Neuronal stem cell (in vitro differentiated cells): ENCODE results near the gene ABCC1.

ENCODE experiments used
- DNase-seq: peaks from one replicate; pipeline ENCODE4 v3.0.0-alpha.2; 2013; ENCODE audit warnings: low spot score
- H2AFZ ChIP-seq: one replicate; pipeline ENCODE4 v1.6.1; 2013; ENCODE audit warnings: mild to moderate bottlenecking, low read length, inconsistent platforms
- H2AK5ac ChIP-seq: 2 replicates; pipeline ENCODE4 v1.6.1; 2013; ENCODE audit warnings: low read depth, mild to moderate bottlenecking, inconsistent platforms, low read length, moderate library complexity, mixed read lengths
- H2BK120ac ChIP-seq: 2 replicates; pipeline ENCODE4 v1.6.1; 2013; ENCODE audit warnings: low read depth, mild to moderate bottlenecking, inconsistent platforms, low read length, moderate library complexity, mixed read lengths
- H2BK12ac ChIP-seq: one replicate; pipeline ENCODE4 v1.6.1; 2013; ENCODE audit warnings: low read length, inconsistent platforms
- H2BK15ac ChIP-seq: 2 replicates; pipeline ENCODE4 v1.6.1; 2013; ENCODE audit warnings: mild to moderate bottlenecking, low read length, inconsistent platforms, mixed read lengths
- H2BK5ac ChIP-seq: one replicate; pipeline ENCODE4 v1.6.1; 2013; ENCODE audit warnings: inconsistent platforms, mild to moderate bottlenecking, low read length, moderate library complexity
- H3K14ac ChIP-seq: one replicate; pipeline ENCODE4 v1.6.1; 2013; ENCODE audit warnings: low read length, inconsistent platforms
- H3K18ac ChIP-seq: 2 replicates; pipeline ENCODE4 v1.6.1; 2013; ENCODE audit warnings: low read length, inconsistent platforms
- H3K23ac ChIP-seq: 2 replicates; pipeline ENCODE4 v1.6.1; 2013; ENCODE audit warnings: low read depth, mild to moderate bottlenecking, mixed read lengths, low read length, inconsistent platforms; ENCODE audit not compliant: poor library complexity
- H3K27ac ChIP-seq: replicated peaks from 3 replicates; pipeline ENCODE4 v1.5.1; 2013; ENCODE audit warnings: low read length, inconsistent platforms
- H3K27me3 ChIP-seq, 3 experiments: 2 replicates each; pipeline ENCODE4 v1.6.1; 2013; ENCODE audit warnings: low read length in 3 of 3, mild to moderate bottlenecking in 2 of 3, inconsistent platforms in 1 of 3, low read depth in 1 of 3, mixed read lengths in 1 of 3, moderate library complexity in 1 of 3; ENCODE audit not compliant: control insufficient read depth in 3 of 3, insufficient read depth in 3 of 3
- H3K36me3 ChIP-seq, 2 donors: replicated peaks in 1 of 2; 2 replicates each; pipeline ENCODE4 v1.6.1; 2013; ENCODE audit warnings: low read length in 2 of 2; ENCODE audit not compliant: control insufficient read depth in 2 of 2, insufficient read depth in 2 of 2
- H3K4ac ChIP-seq: 2 replicates; pipeline ENCODE4 v1.6.1; 2013; ENCODE audit warnings: inconsistent platforms, mild to moderate bottlenecking, low read length, moderate library complexity
- H3K4me1 ChIP-seq, 2 donors: 1 replicate in 1 of 2; 2 replicates in 1 of 2; pipeline ENCODE4 v1.6.1; 2013; ENCODE audit warnings: low read length in 2 of 2, low read depth in 1 of 2; ENCODE audit not compliant: control insufficient read depth in 2 of 2, insufficient read depth in 1 of 2
- H3K4me2 ChIP-seq: one replicate; pipeline ENCODE4 v1.6.1; 2013; ENCODE audit warnings: mild to moderate bottlenecking, low read length, inconsistent platforms; ENCODE audit not compliant: insufficient read depth, poor library complexity, severe bottlenecking
- H3K4me3 ChIP-seq, 2 donors: 2 replicates each; pipeline ENCODE4 v1.5.1; 2013; ENCODE audit warnings: low read length in 2 of 2, mild to moderate bottlenecking in 2 of 2, inconsistent platforms in 1 of 2, moderate library complexity in 1 of 2
- H3K79me1 ChIP-seq: one replicate; pipeline ENCODE4 v1.6.1; 2013; ENCODE audit warnings: low read depth, mild to moderate bottlenecking, inconsistent platforms, low read length, moderate library complexity
- H3K9ac ChIP-seq: one replicate; pipeline ENCODE4 v1.6.1; 2013; ENCODE audit warnings: mild to moderate bottlenecking, low read depth, low read length, inconsistent platforms; ENCODE audit not compliant: poor library complexity
- H3K9me3 ChIP-seq, 2 donors: replicated peaks in 1 of 2; 2 replicates each; pipeline versions ENCODE3 to v1.6.1; 2013; ENCODE audit warnings: low read length in 2 of 2, mild to moderate bottlenecking in 2 of 2, inconsistent platforms in 1 of 2, low read depth in 1 of 2, mixed read lengths in 1 of 2, moderate library complexity in 1 of 2; ENCODE audit not compliant: control insufficient read depth in 2 of 2, insufficient read depth in 1 of 2
- H4K8ac ChIP-seq: one replicate; pipeline ENCODE4 v1.6.1; 2013; ENCODE audit warnings: low read depth, mild to moderate bottlenecking, inconsistent platforms, low read length, moderate library complexity
- H4K91ac ChIP-seq: one replicate; pipeline ENCODE4 v1.6.1; 2013; ENCODE audit warnings: low read length, low read depth, mild to moderate bottlenecking, inconsistent platforms; ENCODE audit not compliant: poor library complexity
- WGBS, 2 donors: extraction: QIAGEN DNeasy Blood & Tissue Kit; methylation state at CpG; one replicate each; pipeline ENCODE4 v1.1.7; 2013; ENCODE audit warnings: missing lambda C conversion rate in 2 of 2, mixed read lengths in 1 of 2; ENCODE audit not compliant: insufficient read length in 2 of 2, insufficient replicate concordance in 1 of 2; ENCODE audit errors: extremely low coverage in 2 of 2; 5-methylcytosine and 5-hydroxymethylcytosine counted together

ABCC1 gene

GRCh38 chr16:16127469-16128116 is 178.2 kb downstream of the ABCC1 start:
- WGBS, 2 donors = no CpG with 5 or more reads among the region's 11 CpGs
- Histone ChIP-seq H3K4ac (no peak overlapping the region), H2BK5ac (no peak overlapping the region), H3K9me3 (peaks cover 6 to 7% of the 10 kb centered on the region in 2 donors), H3K9ac (peak overlapping the region; percentile 21), H3K14ac (no peak overlapping the region), H3K79me1 (peaks cover 6% of the 10 kb centered on the region), H2BK15ac (no peak overlapping the region), H3K4me1 (no peaks in the 10 kb centered on the region), H4K8ac (no peak overlapping the region), H3K4me3 (no peak overlapping the region), H2BK12ac (no peak overlapping the region), H2BK120ac (no peak overlapping the region), H4K91ac (no peak overlapping the region), H3K18ac (no peak overlapping the region), H3K27me3 (no peaks in the 10 kb centered on the region), H3K23ac (no peak overlapping the region), H3K36me3 (peaks cover 3 to 30% of the 10 kb centered on the region in 2 donors), H3K4me2 (no peak overlapping the region), H2AFZ (no peak overlapping the region), H2AK5ac (no peak overlapping the region), H3K27ac (no peak overlapping the region)
- DNase-seq = peak; percentile 66

- peaks cover under 1 to 17% of the 10 kb centered on the region in 2 donors for H3K36me3 ChIP-seq
- no peak overlapping the region for H3K4me2 ChIP-seq
- H3K4me1 ChIP-seq = no peaks in the 10 kb centered on the region
- no peak overlapping the region for H2AK5ac ChIP-seq
- H3K79me1 ChIP-seq = peaks cover 2% of the 10 kb centered on the region
- H4K91ac ChIP-seq = no peak overlapping the region
- H2BK5ac ChIP-seq = no peak overlapping the region
- no peak for DNase-seq
- no peak overlapping the region for H2BK12ac ChIP-seq
- no peak overlapping the region for H3K14ac ChIP-seq
- H2AFZ ChIP-seq = no peak overlapping the region
- H2BK120ac ChIP-seq = no peak overlapping the region
- H3K27ac ChIP-seq = no peak overlapping the region
- no peak overlapping the region for H3K4ac ChIP-seq
- H3K4me3 ChIP-seq = no peak overlapping the region
- H3K9ac ChIP-seq = no peak overlapping the region
- H3K9me3 ChIP-seq = no peaks in the 10 kb centered on the region
- H2BK15ac ChIP-seq = no peak overlapping the region
- no CpG with 5 or more reads among the region's 3 CpGs for WGBS, 2 donors
- H3K23ac ChIP-seq = no peak overlapping the region
- no peak overlapping the region for H4K8ac ChIP-seq
- H3K18ac ChIP-seq = no peak overlapping the region
- H3K27me3 ChIP-seq = no peaks in the 10 kb centered on the region
These were observed 181.8 kb downstream of the ABCC1 start for GRCh38 chr16:16131204-16131603.

GRCh38 chr16:16131659-16132058 is 182.2 kb downstream of the ABCC1 start:
- Histone ChIP-seq H2BK5ac (no peak overlapping the region), H3K18ac (no peak overlapping the region), H2AFZ (no peak overlapping the region), H3K27ac (no peak overlapping the region), H2BK15ac (no peak overlapping the region), H3K36me3 (peaks cover 5 to 19% of the 10 kb centered on the region in 2 donors), H3K79me1 (peaks cover 2% of the 10 kb centered on the region), H3K27me3 (no peaks in the 10 kb centered on the region), H4K91ac (no peak overlapping the region), H2AK5ac (no peak overlapping the region), H3K14ac (no peak overlapping the region), H3K9me3 (no peaks in the 10 kb centered on the region), H3K4me2 (no peak overlapping the region), H3K23ac (no peak overlapping the region), H4K8ac (no peak overlapping the region), H3K9ac (no peak overlapping the region), H3K4ac (no peak overlapping the region), H2BK12ac (no peak overlapping the region), H3K4me1 (no peaks in the 10 kb centered on the region), H3K4me3 (no peak overlapping the region), H2BK120ac (no peak overlapping the region)
- WGBS, 2 donors = no CpG with 5 or more reads among the region's 15 CpGs
- DNase-seq = no peak

- Histone ChIP-seq H3K9ac (no peak overlapping the region), H3K4me3 (no peak overlapping the region), H3K9me3 (no peaks in the 10 kb centered on the region), H3K79me1 (peaks cover 2% of the 10 kb centered on the region), H3K23ac (no peak overlapping the region), H3K27me3 (no peaks in the 10 kb centered on the region), H3K36me3 (peaks cover 12 to 33% of the 10 kb centered on the region in 2 donors), H3K4me1 (no peaks in the 10 kb centered on the region), H3K27ac (no peak overlapping the region), H2AK5ac (no peak overlapping the region), H4K8ac (no peak overlapping the region), H3K4ac (no peak overlapping the region), H2BK12ac (no peak overlapping the region), H3K4me2 (no peak overlapping the region), H2BK5ac (no peak overlapping the region), H3K18ac (no peak overlapping the region), H3K14ac (no peak overlapping the region), H4K91ac (no peak overlapping the region), H2BK15ac (no peak overlapping the region), H2BK120ac (no peak overlapping the region), H2AFZ (no peak overlapping the region)
- no CpG with 5 or more reads among the region's 21 CpGs for WGBS, 2 donors
- no peak for DNase-seq
These were observed 184.7 kb downstream of the ABCC1 start for GRCh38 chr16:16133943-16134604.
